ENCODE data around the gene TAF11L11. TPM values are rescaled to one million over a fixed set of nuclear protein-coding genes. Genes with fewer than 3 reads are reported as not detected.
A peak's percentile ranks its signal among the peaks of the same experiment; 100 is the strongest.
"Not testable (repeated sequence)": the region's sequence is repeated elsewhere in the genome, so short reads cannot be mapped to it uniquely, and the experiment has no call there.

Gene TAF11L11
- polyA plus RNA-seq (2011; rRNA removed) = 2.2 and 2.8 TPM in 2 replicates
- polyA plus RNA-seq (2012; cell fraction: cytosol; rRNA removed) = 0.52 and 0.70 TPM in 2 replicates
- polyA plus RNA-seq (2012; cell fraction: nucleus; rRNA removed) = 0.54 and 1.2 TPM in 2 replicates
- 0.18 to 0.79 TPM (median 0.39 TPM) in 3 replicates for polyA plus RNA-seq (2017; fragmentation: RNase III; extraction: RNeasy Plus Mini Kit Qiagen cat#74134 plus additional on column Dnase treatment)
- 3.3 and 4.9 TPM in 2 replicates for polyA minus RNA-seq (2011; rRNA and poly(A)+ RNA removed)

GRCh38 chr5:17603880-17604279 lies at the start of gene TAF11L11:
Gene TAF11L11, plus strand, starts transcription at chr5:17604183.
- ATAC-seq, H3K27ac ChIP-seq, POLR2A ChIA-PET, H3K4me3 ChIP-seq, H3K9me3 ChIP-seq, H3K4me2 ChIP-seq, FAIRE-seq, CTCF ChIA-PET, H3K4me1 ChIP-seq: not testable (repeated sequence)
- 71% methylated on average over 6 of the region's 6 CpGs for WGBS (ENCODE audit: missing lambda C conversion rate)
- peak in 1 of 2 experiments; percentile 13 for DNase-seq (ENCODE audit: low read depth in 1 of 2, low spot score in 1 of 2)

- POLR2A ChIA-PET; H3K4me3 ChIP-seq; H3K4me1 ChIP-seq; ATAC-seq; CTCF ChIA-PET; H3K27ac ChIP-seq; H3K4me2 ChIP-seq; DNase-seq (ENCODE audit: low read depth in 1 of 2, low spot score in 1 of 2); H3K9me3 ChIP-seq; FAIRE-seq: not testable (repeated sequence)
- WGBS (ENCODE audit: missing lambda C conversion rate) = no CpG with 5 or more reads among the region's 16 CpGs
Observed at GRCh38 chr5:17585658-17586057, 18.3 kb upstream of the TAF11L11 start, which contains the start of gene TAF11L7. Gene TAF11L7, minus strand, starts transcription at chr5:17585758.

GRCh38 chr5:17590860-17591259 lies 13.1 kb upstream of the TAF11L11 start, which contains the start of gene TAF11L8:
Gene TAF11L8, minus strand, starts transcription at chr5:17590960.
- CTCF ChIA-PET; POLR2A ChIA-PET; ATAC-seq; H3K9me3 ChIP-seq; FAIRE-seq; H3K4me3 ChIP-seq; DNase-seq (ENCODE audit: low read depth in 1 of 2, low spot score in 1 of 2); H3K4me2 ChIP-seq; H3K4me1 ChIP-seq; H3K27ac ChIP-seq: not testable (repeated sequence)
- no CpG with 5 or more reads among the region's 16 CpGs for WGBS (ENCODE audit: missing lambda C conversion rate)

- H3K27ac ChIP-seq; H3K4me3 ChIP-seq; ATAC-seq; POLR2A ChIA-PET; CTCF ChIA-PET; H3K4me2 ChIP-seq; H3K9me3 ChIP-seq; FAIRE-seq; DNase-seq (ENCODE audit: low read depth in 1 of 2, low spot score in 1 of 2); H3K4me1 ChIP-seq: not testable (repeated sequence)
- 90% methylated on average over 13 of the region's 15 CpGs for WGBS (ENCODE audit: missing lambda C conversion rate)
Observed at GRCh38 chr5:17594255-17594654, 9.7 kb upstream of the TAF11L11 start, which contains the start of gene TAF11L9. Gene TAF11L9, minus strand, starts transcription at chr5:17594394.

- H3K4me2 ChIP-seq; CTCF ChIA-PET; H3K4me1 ChIP-seq; H3K4me3 ChIP-seq; ATAC-seq; DNase-seq (ENCODE audit: low read depth in 1 of 2, low spot score in 1 of 2); H3K9me3 ChIP-seq; POLR2A ChIA-PET; H3K27ac ChIP-seq; FAIRE-seq: not testable (repeated sequence)
- no CpG with 5 or more reads among the region's 15 CpGs for WGBS (ENCODE audit: missing lambda C conversion rate)
Observed at GRCh38 chr5:17597728-17598127, 6.3 kb upstream of the TAF11L11 start, which contains the start of gene TAF11L10. Gene TAF11L10, minus strand, starts transcription at chr5:17597828.

- Histone ChIP-seq H3K9me3 (no peaks in the 10 kb centered on the region), H3K4me2 (no peak overlapping the region), H3K27ac (no peak overlapping the region), H3K4me1 (peaks cover 7% of the 10 kb centered on the region; the same call in 1 of the 3 replicates), H3K4me3 (no peak overlapping the region)
- FAIRE-seq = no peak
- ChIA-PET CTCF (no interaction called here), POLR2A (no interaction called here)
- no peak for ATAC-seq
- no peak for DNase-seq (ENCODE audit: low read depth in 1 of 2, low spot score in 1 of 2)
- 93% methylated on average over 14 of the region's 14 CpGs for WGBS (ENCODE audit: missing lambda C conversion rate)
- TF ChIP-seq NR3C1 (IDR thresholded peaks at IDR 0.05) (no peak), EHMT2 (IDR thresholded peaks at IDR 0.05; ENCODE audit: low read depth) (no peak), MAFK (IDR thresholded peaks at IDR 0.05; ENCODE audit: partially characterized antibody) (no peak), REST (IDR thresholded peaks at IDR 0.05) (no peak), NPAS2 (CRISPR knock-in tag; IDR thresholded peaks at IDR 0.05; ENCODE audit: borderline replicate concordance) (no peak), CTCF (IDR thresholded peaks at IDR 0.05) (no peak), ZSCAN20 (CRISPR knock-in tag; IDR thresholded peaks at IDR 0.05) (no peak), CEBPB (IDR thresholded peaks at IDR 0.05) (no peak), HOXB5 (CRISPR knock-in tag; IDR thresholded peaks at IDR 0.05) (no peak), POLR2A (IDR thresholded peaks at IDR 0.05; ENCODE audit: low read length) (no peak), RARB (CRISPR knock-in tag; IDR thresholded peaks at IDR 0.05) (no peak), TFCP2L1 (CRISPR knock-in tag; IDR thresholded peaks at IDR 0.05) (no peak), JUNB (IDR thresholded peaks at IDR 0.05) (no peak), KDM1A (IDR thresholded peaks at IDR 0.05; ENCODE audit: low read depth) (no peak), GATA3 (IDR thresholded peaks at IDR 0.05; ENCODE audit: borderline replicate concordance) (no peak), EP300 (IDR thresholded peaks at IDR 0.05) (no peak), CHD2 (IDR thresholded peaks at IDR 0.05; ENCODE audit: low read length, partially characterized antibody) (no peak), MYC (IDR thresholded peaks at IDR 0.05; ENCODE audit: borderline replicate concordance, low read length) (no peak), CHD4 (IDR thresholded peaks at IDR 0.05; ENCODE audit: borderline replicate concordance) (no peak)
Observed at GRCh38 chr5:17604951-17605350, 968 bp downstream of the TAF11L11 start.
